Bronchial epithelial cell (primary cell): Measurements from ENCODE around the gene ATOSB. TPM values are rescaled to one million over a fixed set of nuclear protein-coding genes. Genes with fewer than 3 reads are reported as not detected.
A peak's percentile ranks its signal among the peaks of the same experiment; 100 is the strongest.

ENCODE experiments used
- DNase-seq: peaks from one replicate; pipeline ENCODE4 v3.0.0-alpha.2; 2010; ENCODE audit warnings: low read depth
- FAIRE-seq: peaks from 2 replicates; lab custom pipeline; 2011; peaks lifted over from hg19 to GRCh38; lab: Jason Lieb, UNC
- H3K27me3 ChIP-seq: 2 replicates; pipeline ENCODE4 v1.5.1; 2011; ENCODE audit warnings: low read length; ENCODE audit not compliant: control insufficient read depth, insufficient read depth
- H3K36me3 ChIP-seq: 2 replicates; pipeline ENCODE4 v1.5.1; 2011; ENCODE audit warnings: low read length; ENCODE audit not compliant: control insufficient read depth, insufficient read depth
- H3K4me3 ChIP-seq: 2 replicates; pipeline ENCODE4 v1.5.1; 2011; ENCODE audit warnings: mild to moderate bottlenecking, low read depth, low read length, control low read depth
- CTCF ChIP-seq: IDR thresholded peaks from 2 replicates; pipeline ENCODE4 v1.5.1; 2011; ENCODE audit warnings: mild to moderate bottlenecking, moderate library complexity, low read length, control low read depth, inconsistent platforms; ENCODE audit not compliant: insufficient read depth, severe bottlenecking
- total RNA-seq: library from RNA; depleted of rRNA; stranded (reverse); fragments of >200 nt; gene quantifications from 2 replicates; pipeline ENCODE4 v1.2.1, GENCODE V29; 2014

ATOSB gene
- total RNA-seq, 1 donor from 2014 or later, result 10.3 TPM

DNA sequence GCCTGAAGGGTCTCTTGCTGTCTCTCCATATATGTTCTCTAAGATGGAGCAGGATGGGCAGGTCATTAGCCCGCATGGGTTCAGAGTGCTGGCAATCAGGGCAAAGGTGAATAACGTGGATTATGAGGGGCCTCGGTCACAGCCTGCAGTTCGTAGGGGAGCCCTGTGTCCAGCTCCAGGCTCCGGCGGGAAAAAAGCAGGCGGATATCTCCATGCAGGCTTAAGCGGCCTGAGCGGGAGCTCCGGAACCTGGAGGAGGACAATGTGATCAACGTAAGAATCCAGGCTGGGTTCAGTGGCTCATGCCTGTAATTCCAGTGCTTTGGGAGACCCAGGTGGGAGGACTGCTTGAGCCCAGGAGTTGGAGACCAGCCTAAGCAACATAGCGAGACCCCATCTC, 10.5 kb downstream of the ATOSB start:
- no peak for FAIRE-seq
- DNase-seq, result no peak
- Histone ChIP-seq H3K36me3 (peaks cover 12% of the 10 kb centered on the region), H3K4me3 (no peak overlapping the region), H3K27me3 (no peaks in the 10 kb centered on the region)
- TF ChIP-seq CTCF, result no peak

GRCh38 chr9:35104586-35104985, 11.1 kb downstream of the ATOSB start:
- FAIRE-seq (no peak), DNase-seq (no peak)
- TF ChIP-seq CTCF, result no peak
- no peaks in the 10 kb centered on the region for H3K27me3 ChIP-seq
- H3K36me3 ChIP-seq, result peaks cover 13% of the 10 kb centered on the region
- no peak overlapping the region for H3K4me3 ChIP-seq

- FAIRE-seq, result no peak
- TF ChIP-seq CTCF, result no peak
- H3K4me3 ChIP-seq, result peak overlapping the region; percentile 62
- no peak for DNase-seq
- H3K36me3 ChIP-seq, result peaks cover 13% of the 10 kb centered on the region
- H3K27me3 ChIP-seq, result no peaks in the 10 kb centered on the region
Measured at GRCh38 chr9:35103660-35104191, 11.9 kb downstream of the ATOSB start.

- Histone ChIP-seq H3K27me3 (no peaks in the 10 kb centered on the region), H3K4me3 (peak within 1 kb of the TSS; percentile 62), H3K36me3 (peaks cover 13% of the 10 kb centered on the region)
- no peak for TF ChIP-seq CTCF
- FAIRE-seq (peak; percentile 92), DNase-seq (peak; percentile 92)
Measured at GRCh38 chr9:35102769-35103659, 12.6 kb downstream of the ATOSB start, which contains the start of gene STOML2. Gene STOML2 (minus strand): TSS chr9:35103131. CDS start chr9:35103094, 37 bp downstream.

- FAIRE-seq (no peak), DNase-seq (no peak)
- TF ChIP-seq CTCF, result no peak
- no peaks in the 10 kb centered on the region for H3K27me3 ChIP-seq
- H3K4me3 ChIP-seq, result peak overlapping the region; percentile 62
- H3K36me3 ChIP-seq, result peaks cover 11% of the 10 kb centered on the region
Measured at GRCh38 chr9:35102465-35102768, 13.2 kb downstream of the ATOSB start.
